Fibroblast of lung (primary cell): Measurements from ENCODE around the gene PDE4B. TPM values are rescaled to one million over a fixed set of nuclear protein-coding genes. Genes with fewer than 3 reads are reported as not detected.

Source experiments
- DNase-seq, 2 donors: peaks; one replicate each; pipeline versions ENCODE4 v3.0.0 to v3.0.0-alpha.2; 2010; ENCODE audit warnings: low read depth in 2 of 2
- H2AFZ ChIP-seq: 2 replicates; pipeline ENCODE4 v1.5.1; 2012; ENCODE audit warnings: low read length, control low read depth, inconsistent platforms
- H3K27ac ChIP-seq: 2 replicates; pipeline ENCODE4 v1.5.1; 2011; ENCODE audit warnings: low read length, control low read depth; ENCODE audit not compliant: insufficient read depth
- H3K27me3 ChIP-seq: 2 replicates; pipeline ENCODE4 v1.5.1; 2011; ENCODE audit warnings: mild to moderate bottlenecking, low read length; ENCODE audit not compliant: control insufficient read depth, insufficient read depth
- H3K36me3 ChIP-seq: 2 replicates; pipeline ENCODE4 v1.5.1; 2011; ENCODE audit warnings: low read length; ENCODE audit not compliant: control insufficient read depth, insufficient read depth
- H3K4me1 ChIP-seq: 2 replicates; pipeline ENCODE4 v1.5.1; 2011; ENCODE audit warnings: low read length; ENCODE audit not compliant: control insufficient read depth, insufficient read depth; ENCODE audit errors: extremely low read depth
- H3K4me2 ChIP-seq: 2 replicates; pipeline ENCODE4 v1.5.1; 2011; ENCODE audit warnings: low read length, control low read depth; ENCODE audit not compliant: insufficient read depth; ENCODE audit errors: extremely low read depth
- H3K4me3 ChIP-seq, 4 experiments: fragments of 200-600 bp in 1 of 4; sonication (generic) in 1 of 4; replicated peaks in 1 of 4; 2 replicates each; pipeline ENCODE4 v1.5.1; 2011 to 2016; ENCODE audit warnings: low read length in 4 of 4, low read depth in 3 of 4, mild to moderate bottlenecking in 3 of 4, control low read depth in 2 of 4, inconsistent platforms in 1 of 4, mixed read lengths in 1 of 4; ENCODE audit not compliant: insufficient read depth in 1 of 4; ENCODE audit errors: control extremely low read depth in 1 of 4
- H3K79me2 ChIP-seq: 2 replicates; pipeline ENCODE4 v1.5.1; 2012; ENCODE audit warnings: mild to moderate bottlenecking, low read length, inconsistent platforms; ENCODE audit not compliant: control insufficient read depth, insufficient read depth
- H3K9ac ChIP-seq: 2 replicates; pipeline ENCODE4 v1.5.1; 2011; ENCODE audit warnings: mild to moderate bottlenecking, low read length, control low read depth; ENCODE audit not compliant: insufficient read depth
- H3K9me3 ChIP-seq: 2 replicates; pipeline ENCODE4 v1.5.1; 2012; ENCODE audit warnings: low read depth, low read length; ENCODE audit not compliant: control insufficient read depth, insufficient read depth
- H4K20me1 ChIP-seq: 2 replicates; pipeline ENCODE4 v1.5.1; 2011; ENCODE audit warnings: low read length; ENCODE audit not compliant: control insufficient read depth, insufficient read depth; ENCODE audit errors: extremely low read depth
- EZH2 ChIP-seq: IDR thresholded peaks from 2 replicates; pipeline ENCODE4 v1.5.1; 2012; ENCODE audit warnings: low read length, control low read depth, mild to moderate bottlenecking; ENCODE audit errors: missing control alignments
- polyA plus RNA-seq, 2 donors: library from polyadenylated mRNA; depleted of rRNA in 1 of 2; stranded (reverse) in 1 of 2; unstranded in 1 of 2; fragments of >200 nt; gene quantifications; 2 replicates each; pipeline ENCODE4 v1.2.1, GENCODE V29; 2011 to 2012; ENCODE audit warnings: missing spikeins in 1 of 2
- total RNA-seq: library from RNA; depleted of rRNA; stranded (reverse); fragments of >200 nt; gene quantifications from 2 replicates; pipeline ENCODE4 v1.2.1, GENCODE V29; 2014
- TF ChIP-seq, protein P1 (sequence below), 2 donors: IDR thresholded peaks in 1 of 2; conservative IDR thresholded peaks in 1 of 2; 1 replicate in 1 of 2; 2 replicates in 1 of 2; pipeline ENCODE4 v1.5.1; 2011 to 2012; ENCODE audit warnings: low read length in 2 of 2, control low read depth in 1 of 2, inconsistent platforms in 1 of 2, low read depth in 1 of 2, mild to moderate bottlenecking in 1 of 2

PDE4B gene
- total and polyA plus RNA-seq, 2 donors (not counting 1 experiment from before 2014, with no cell fraction given) = 3.7 to 19.8 TPM

DNA sequence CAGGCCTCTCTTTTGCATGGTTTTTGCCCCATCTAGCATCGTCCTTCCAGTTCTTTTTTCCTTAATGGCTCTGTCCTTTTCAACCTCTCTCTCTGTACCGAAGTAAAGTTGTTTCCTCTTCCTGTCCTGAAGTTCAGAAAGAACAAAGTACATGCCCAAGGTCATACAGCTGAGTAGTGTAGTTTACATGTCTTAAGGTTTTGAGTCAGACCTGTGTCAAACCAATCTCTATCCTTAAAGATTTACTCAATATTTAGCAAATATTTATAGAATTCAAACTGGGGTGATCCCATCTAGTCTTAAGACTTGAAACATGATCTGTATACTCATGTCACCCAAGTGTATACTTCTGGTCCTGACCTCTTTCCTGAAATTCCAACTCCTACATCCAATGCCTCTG, 622.6 kb downstream of the PDE4B start:
- Histone ChIP-seq H3K79me2 (no peaks in the 10 kb centered on the region), H3K4me1 (no peaks in the 10 kb centered on the region), H2AFZ (no peak overlapping the region), H3K4me3 (no peak overlapping the region), H3K4me2 (no peak overlapping the region), H4K20me1 (no peaks in the 10 kb centered on the region), H3K27ac (no peak overlapping the region), H3K9ac (no peak overlapping the region), H3K27me3 (no peaks in the 10 kb centered on the region), H3K36me3 (no peaks in the 10 kb centered on the region), H3K9me3 (no peaks in the 10 kb centered on the region)
- no peak for DNase-seq
- TF ChIP-seq, protein P1, sequence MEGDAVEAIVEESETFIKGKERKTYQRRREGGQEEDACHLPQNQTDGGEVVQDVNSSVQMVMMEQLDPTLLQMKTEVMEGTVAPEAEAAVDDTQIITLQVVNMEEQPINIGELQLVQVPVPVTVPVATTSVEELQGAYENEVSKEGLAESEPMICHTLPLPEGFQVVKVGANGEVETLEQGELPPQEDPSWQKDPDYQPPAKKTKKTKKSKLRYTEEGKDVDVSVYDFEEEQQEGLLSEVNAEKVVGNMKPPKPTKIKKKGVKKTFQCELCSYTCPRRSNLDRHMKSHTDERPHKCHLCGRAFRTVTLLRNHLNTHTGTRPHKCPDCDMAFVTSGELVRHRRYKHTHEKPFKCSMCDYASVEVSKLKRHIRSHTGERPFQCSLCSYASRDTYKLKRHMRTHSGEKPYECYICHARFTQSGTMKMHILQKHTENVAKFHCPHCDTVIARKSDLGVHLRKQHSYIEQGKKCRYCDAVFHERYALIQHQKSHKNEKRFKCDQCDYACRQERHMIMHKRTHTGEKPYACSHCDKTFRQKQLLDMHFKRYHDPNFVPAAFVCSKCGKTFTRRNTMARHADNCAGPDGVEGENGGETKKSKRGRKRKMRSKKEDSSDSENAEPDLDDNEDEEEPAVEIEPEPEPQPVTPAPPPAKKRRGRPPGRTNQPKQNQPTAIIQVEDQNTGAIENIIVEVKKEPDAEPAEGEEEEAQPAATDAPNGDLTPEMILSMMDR (conservative IDR thresholded peaks at IDR 0.05 in 1 of 2, IDR thresholded peaks at IDR 0.05 in 1 of 2; ENCODE audit: low read depth in 1 of 2, low read length in 2 of 2) = no peak
- no peak for TF ChIP-seq EZH2

DNA sequence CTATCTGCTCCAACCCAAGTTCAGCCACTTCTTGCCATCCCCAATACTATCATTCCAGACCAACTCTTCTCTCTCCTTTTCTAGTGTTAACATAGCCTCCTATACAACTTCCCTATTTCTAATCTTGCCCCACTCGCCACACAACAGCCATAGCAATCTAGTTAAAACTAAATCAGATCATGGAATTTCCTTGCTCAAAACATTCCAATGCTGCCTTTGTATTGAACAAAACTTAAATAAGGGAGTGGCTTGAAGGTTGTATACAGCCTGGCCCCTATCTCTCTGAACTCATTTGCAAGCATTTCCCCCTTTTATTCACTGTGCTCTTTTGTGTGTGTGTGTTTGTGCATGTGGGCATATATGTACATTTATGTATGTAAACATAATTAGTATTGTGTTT, 623.2 kb downstream of the PDE4B start:
- Histone ChIP-seq H3K79me2 (no peaks in the 10 kb centered on the region), H3K9ac (no peak overlapping the region), H3K4me3 (no peak overlapping the region), H3K36me3 (no peaks in the 10 kb centered on the region), H3K4me1 (no peaks in the 10 kb centered on the region), H3K27me3 (no peaks in the 10 kb centered on the region), H4K20me1 (no peaks in the 10 kb centered on the region), H3K9me3 (no peaks in the 10 kb centered on the region), H2AFZ (no peak overlapping the region), H3K27ac (no peak overlapping the region), H3K4me2 (no peak overlapping the region)
- TF ChIP-seq, protein P1 (conservative IDR thresholded peaks at IDR 0.05 in 1 of 2, IDR thresholded peaks at IDR 0.05 in 1 of 2; ENCODE audit: low read depth in 1 of 2, low read length in 2 of 2) = no peak
- no peak for TF ChIP-seq EZH2
- DNase-seq = no peak

DNA sequence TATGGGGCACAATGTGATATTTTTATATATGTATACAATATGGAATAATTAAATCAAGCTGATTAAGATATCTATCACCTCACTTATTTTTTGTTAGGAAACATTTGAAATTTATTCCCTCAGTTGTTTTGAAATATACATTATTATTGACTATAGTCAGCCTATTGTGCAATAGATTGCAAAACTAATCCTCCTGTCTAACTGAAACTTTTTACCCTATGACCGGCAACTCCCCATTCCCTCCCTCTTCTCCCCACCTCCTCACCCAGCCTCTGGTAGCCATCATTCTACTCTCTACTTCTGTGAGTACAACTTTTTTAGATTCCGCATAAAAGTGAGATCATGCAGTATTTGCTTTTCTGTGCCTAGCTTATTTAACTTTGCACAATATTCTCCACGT, 623.6 kb downstream of the PDE4B start:
- Histone ChIP-seq H3K4me2 (no peak overlapping the region), H3K79me2 (no peaks in the 10 kb centered on the region), H3K27ac (no peak overlapping the region), H3K9ac (no peak overlapping the region), H3K27me3 (no peaks in the 10 kb centered on the region), H3K9me3 (no peaks in the 10 kb centered on the region), H2AFZ (no peak overlapping the region), H4K20me1 (no peaks in the 10 kb centered on the region), H3K4me1 (no peaks in the 10 kb centered on the region), H3K36me3 (no peaks in the 10 kb centered on the region), H3K4me3 (no peak overlapping the region)
- DNase-seq = peak in 1 of 2 donors; percentile 74
- no peak for TF ChIP-seq EZH2
- TF ChIP-seq, protein P1 (conservative IDR thresholded peaks at IDR 0.05 in 1 of 2, IDR thresholded peaks at IDR 0.05 in 1 of 2; ENCODE audit: low read depth in 1 of 2, low read length in 2 of 2) = no peak
